ENCODE results near the gene ZNF697. TPM values are rescaled to one million over a fixed set of nuclear protein-coding genes. Genes with fewer than 3 reads are reported as not detected.
A peak's percentile ranks its signal among the peaks of the same experiment; 100 is the strongest.

The ZNF697 gene
- total and polyA plus RNA-seq, 10 of the 15 experiments (the other 5 are each of a cell fraction or from before 2014, with no cell fraction given): 0.48 to 5.9 (median 3.0) TPM

- H3K9me3 ChIP-seq (replicated peaks; ENCODE audit: control insufficient read depth, insufficient read depth, low read length): no peaks in the 10 kb centered on the region
- ChIA-PET CTCF (interaction anchor here (0.7 to 16.0 kb wide), 2 partner anchors 64 to 65 kb away, joined by 3 to 446 read pairs; no protein-coding TSS in a partner anchor), SMC1A (ENCODE audit: uncharacterized antibody, unreplicated experiment) (no interaction called here), POLR2A (no interaction called here), RAD21 (ENCODE audit: unreplicated experiment) (interaction anchor here (1.0 to 1.9 kb wide), 2 partner anchors 67 to 69 kb away, joined by 3 to 4 read pairs; no protein-coding TSS in a partner anchor)
- no peak for ATAC-seq
- H3K9ac ChIP-seq (ENCODE audit: control insufficient read depth, insufficient read depth, low read length): no peak overlapping the region
- H3K27ac ChIP-seq (ENCODE audit: control insufficient read depth, insufficient read depth): no peak overlapping the region
- FAIRE-seq: no peak
- WGBS (ENCODE audit: insufficient coverage, insufficient replicate concordance, low lambda C conversion rate, missing lambda C conversion rate): 0% methylated on average over 2 of the region's 2 CpGs
- H3K4me3 ChIP-seq: no peak overlapping the region
- DNase-seq (ENCODE audit: low read depth, low spot score): no peak
- H4K20me1 ChIP-seq (ENCODE audit: control insufficient read depth, insufficient read depth): no peaks in the 10 kb centered on the region
- intact Hi-C loops (cut with micrococcal nuclease; ENCODE audit: unreplicated experiment): no loop called here
- no TSS peak for BruUV-seq (replicated peaks)
- in situ Hi-C loops (cut with MboI): no loop called here
- no peaks in the 10 kb centered on the region; a peak in 1 of 4 replicates for H3K27me3 ChIP-seq (replicated peaks in 1 of 2; ENCODE audit: control insufficient read depth in 2 of 2, insufficient read depth in 2 of 2, low read length in 1 of 2)
- H3K4me2 ChIP-seq (ENCODE audit: control insufficient read depth, insufficient read depth): no peak overlapping the region
- TF ChIP-seq JUND (IDR thresholded peaks at IDR 0.05; ENCODE audit: low read depth, low read length) (no peak), MEF2A (IDR thresholded peaks at IDR 0.05; ENCODE audit: insufficient read depth, low read depth, low read length) (0 out of 2 replicates have a peak, but pooled peaks have one; percentile 35), SIX5 (IDR thresholded peaks at IDR 0.05; ENCODE audit: low read depth, low read length, severe bottlenecking) (no peak), TCF3 (IDR thresholded peaks at IDR 0.05; ENCODE audit: borderline replicate concordance, insufficient read depth, low read depth, low read length) (no peak), EGR1 (IDR thresholded peaks at IDR 0.05; ENCODE audit: borderline replicate concordance in 1 of 2, low read depth in 2 of 2, low read length in 2 of 2) (no peak), JUNB (IDR thresholded peaks at IDR 0.05) (peak; percentile 28)
- no peaks in the 10 kb centered on the region for H3K79me2 ChIP-seq (ENCODE audit: control insufficient read depth, insufficient read depth, low read length)
- no peak overlapping the region for H2AFZ ChIP-seq (ENCODE audit: control insufficient read depth, low read depth, low read length)
- H3K4me1 ChIP-seq (ENCODE audit: control insufficient read depth, insufficient read depth, low read length): no peaks in the 10 kb centered on the region
- H3K36me3 ChIP-seq (ENCODE audit: control insufficient read depth in 2 of 2, insufficient read depth in 2 of 2, low read length in 1 of 2): no peaks in the 10 kb centered on the region
Observed at GRCh38 chr1:119680723-119681122, 32.7 kb upstream of the ZNF697 start.

- FAIRE-seq: no peak
- CTCF ChIA-PET: interaction anchor here (0.7 to 16.0 kb wide), 3 partner anchors 9 to 65 kb away, joined by 3 to 446 read pairs (median 3); no protein-coding TSS in a partner anchor
- TF ChIP-seq BCL11A (IDR thresholded peaks at IDR 0.05; ENCODE audit: low read depth, low read length) (no peak), POLR2AphosphoS2 (IDR thresholded peaks at IDR 0.05; ENCODE audit: low read depth, low read length) (no peak), CBX3 (IDR thresholded peaks at IDR 0.05; ENCODE audit: borderline replicate concordance, low read depth) (no peak), MEF2A (IDR thresholded peaks at IDR 0.05; ENCODE audit: insufficient read depth, low read depth, low read length) (no peak), PKNOX1 (IDR thresholded peaks at IDR 0.05) (no peak), NR2C2 (IDR thresholded peaks at IDR 0.05; ENCODE audit: borderline replicate concordance, control insufficient read depth, insufficient read length, low read depth) (no peak), MAX (IDR thresholded peaks at IDR 0.05; ENCODE audit: low read depth, low read length) (no peak), HSF1 (IDR thresholded peaks at IDR 0.05; ENCODE audit: low read depth, low read length) (no peak)
Observed at GRCh38 chr1:119680193-119680592, 32.1 kb upstream of the ZNF697 start.

More at GRCh38 chr1:119680193-119680592, 32.1 kb upstream of the ZNF697 start:
- no peak overlapping the region for H3K27ac ChIP-seq (ENCODE audit: control insufficient read depth, insufficient read depth)
- H4K20me1 ChIP-seq (ENCODE audit: control insufficient read depth, insufficient read depth): no peaks in the 10 kb centered on the region
- ChIA-PET RAD21 (ENCODE audit: unreplicated experiment) (interaction anchor here (1.0 to 1.9 kb wide), 2 partner anchors 66 to 69 kb away, joined by 3 to 4 read pairs; no protein-coding TSS in a partner anchor), POLR2A (no interaction called here), SMC1A (ENCODE audit: uncharacterized antibody, unreplicated experiment) (interaction anchor here (1.2 kb wide), 1 partner anchor 87 kb away, joined by 3 read pairs; no protein-coding TSS in a partner anchor)
- H3K9me3 ChIP-seq (replicated peaks; ENCODE audit: control insufficient read depth, insufficient read depth, low read length): no peaks in the 10 kb centered on the region
- no TSS peak for BruUV-seq (replicated peaks)
- H3K4me2 ChIP-seq (ENCODE audit: control insufficient read depth, insufficient read depth): no peak overlapping the region
- no peaks in the 10 kb centered on the region for H3K36me3 ChIP-seq (ENCODE audit: control insufficient read depth in 2 of 2, insufficient read depth in 2 of 2, low read length in 1 of 2)
- DNase-seq (ENCODE audit: low read depth, low spot score) (no peak), ATAC-seq (no peak)
- H3K9ac ChIP-seq (ENCODE audit: control insufficient read depth, insufficient read depth, low read length): no peak overlapping the region
- H3K4me1 ChIP-seq (ENCODE audit: control insufficient read depth, insufficient read depth, low read length): no peaks in the 10 kb centered on the region
- H3K27me3 ChIP-seq (replicated peaks in 1 of 2; ENCODE audit: control insufficient read depth in 2 of 2, insufficient read depth in 2 of 2, low read length in 1 of 2): no peaks in the 10 kb centered on the region; a peak in 1 of 4 replicates
- WGBS (ENCODE audit: insufficient coverage, insufficient replicate concordance, low lambda C conversion rate, missing lambda C conversion rate): 56% methylated on average over 3 of the region's 3 CpGs
- H2AFZ ChIP-seq (ENCODE audit: control insufficient read depth, low read depth, low read length): no peak overlapping the region
- H3K79me2 ChIP-seq (ENCODE audit: control insufficient read depth, insufficient read depth, low read length): no peaks in the 10 kb centered on the region
- intact Hi-C loops (cut with micrococcal nuclease; ENCODE audit: unreplicated experiment): no loop called here
- in situ Hi-C loops (cut with MboI): no loop called here
- no peak overlapping the region for H3K4me3 ChIP-seq

Measured in GM12878 (cell line).